ENCODE data around the gene NTN1.

The NTN1 gene

DNA sequence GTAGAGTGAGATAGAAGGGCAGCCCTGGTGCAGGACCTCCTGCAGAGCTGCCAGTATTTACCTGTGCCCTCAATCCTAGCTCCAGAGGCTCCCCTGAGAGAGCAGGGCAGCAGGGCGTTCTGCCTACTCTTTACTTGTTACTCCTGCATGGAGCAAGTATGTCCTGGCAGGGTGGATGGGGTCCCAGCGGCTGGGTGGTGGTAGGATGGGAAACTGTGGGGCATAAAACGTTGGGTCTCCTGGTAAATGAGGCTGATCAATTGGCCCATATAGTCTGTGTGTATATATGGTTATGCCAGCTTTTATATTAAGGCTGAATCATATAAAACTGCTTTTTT lies 192.0 kb downstream of the NTN1 start:
- DNase-seq, result no peak

DNA sequence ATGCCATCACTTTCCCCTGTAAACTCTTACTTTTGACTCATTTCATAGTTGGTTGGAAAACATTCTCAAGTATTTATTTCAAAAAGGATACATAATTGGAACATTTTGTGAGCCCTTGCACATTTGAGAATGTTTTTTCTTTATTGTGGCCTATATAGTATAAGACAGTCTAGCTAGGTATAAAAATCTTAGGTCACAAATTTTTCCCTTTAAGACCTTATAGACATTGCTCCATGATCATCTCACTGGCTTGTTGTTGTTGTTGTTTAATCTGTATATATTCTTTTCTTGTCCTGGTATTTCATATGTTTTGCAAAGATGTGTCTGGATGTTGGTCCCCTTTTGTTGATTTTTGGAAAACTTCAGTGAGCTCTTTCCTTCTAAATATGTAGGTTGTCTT lies 194.2 kb downstream of the NTN1 start:
- DNase-seq, result no peak

DNA sequence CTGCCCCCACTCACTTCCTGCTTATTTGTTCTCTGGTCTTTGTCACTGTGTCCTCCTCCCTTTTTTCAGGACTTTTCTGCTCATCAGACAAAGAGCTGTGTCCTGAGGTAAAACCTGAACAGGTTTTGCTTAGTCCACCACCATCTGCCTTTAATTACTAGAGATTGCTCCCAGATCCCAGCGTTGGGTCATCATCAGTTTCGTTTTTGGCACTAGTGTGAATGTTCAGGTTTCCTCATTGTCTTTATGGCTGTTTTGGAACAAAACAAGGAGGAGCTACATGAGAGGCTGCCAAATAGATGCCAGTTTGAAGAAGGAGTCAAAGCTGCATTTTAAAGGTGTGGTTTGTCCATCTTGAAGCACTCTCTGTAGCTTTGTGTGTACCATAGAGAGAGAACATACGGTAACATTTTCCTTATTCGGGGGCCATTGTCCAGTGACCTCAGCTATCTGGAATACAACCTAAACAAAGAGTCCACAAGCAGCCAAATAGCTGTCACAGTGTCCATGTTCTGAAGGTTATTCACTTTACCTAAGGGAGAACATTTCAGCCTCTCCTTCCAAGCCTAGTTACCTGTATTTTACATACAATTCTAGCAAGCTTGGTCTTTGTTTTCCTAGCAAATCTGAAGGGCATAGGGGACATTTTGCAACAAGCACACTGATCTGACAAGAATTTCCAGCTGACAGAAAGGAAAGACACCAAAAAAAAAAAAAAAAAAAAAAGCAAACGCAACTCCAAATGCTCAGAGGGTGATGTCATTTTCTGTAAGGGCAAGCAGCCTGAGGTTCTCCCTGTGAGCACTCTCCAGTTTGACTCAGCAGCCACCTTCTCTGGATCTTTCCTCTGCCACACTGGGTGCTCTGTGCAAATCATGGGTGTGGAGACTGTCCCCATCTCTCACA lies 196.1 kb downstream of the NTN1 start:
- no peak for DNase-seq

DNA sequence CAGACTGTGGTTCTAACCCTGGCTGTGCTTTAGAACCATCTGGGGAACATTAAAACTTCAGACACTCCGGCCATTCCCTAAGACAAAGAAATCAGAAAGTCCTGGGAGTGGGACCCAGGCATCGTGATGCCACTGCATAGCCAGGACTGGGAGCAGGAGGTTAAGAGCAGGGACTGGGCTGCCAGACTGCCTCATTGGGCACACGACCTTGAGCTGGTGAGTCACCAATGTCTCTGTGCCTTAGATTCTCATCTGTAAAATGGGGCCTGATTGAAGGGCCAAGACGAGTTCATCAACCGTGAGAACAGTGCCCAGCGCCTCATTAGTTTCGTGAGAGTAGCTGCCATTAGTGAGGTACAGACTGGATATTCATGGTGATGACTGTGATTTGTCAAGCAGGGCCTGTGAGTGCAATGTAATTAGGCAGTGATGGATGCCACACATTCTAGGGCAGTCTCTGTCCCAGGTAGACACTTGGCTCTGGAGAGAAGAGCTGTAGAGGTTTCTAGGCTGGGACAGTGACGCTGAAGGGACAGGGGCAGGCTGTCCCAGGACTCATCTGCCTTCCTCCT lies 196.8 kb downstream of the NTN1 start:
- DNase-seq, result no peak

DNA sequence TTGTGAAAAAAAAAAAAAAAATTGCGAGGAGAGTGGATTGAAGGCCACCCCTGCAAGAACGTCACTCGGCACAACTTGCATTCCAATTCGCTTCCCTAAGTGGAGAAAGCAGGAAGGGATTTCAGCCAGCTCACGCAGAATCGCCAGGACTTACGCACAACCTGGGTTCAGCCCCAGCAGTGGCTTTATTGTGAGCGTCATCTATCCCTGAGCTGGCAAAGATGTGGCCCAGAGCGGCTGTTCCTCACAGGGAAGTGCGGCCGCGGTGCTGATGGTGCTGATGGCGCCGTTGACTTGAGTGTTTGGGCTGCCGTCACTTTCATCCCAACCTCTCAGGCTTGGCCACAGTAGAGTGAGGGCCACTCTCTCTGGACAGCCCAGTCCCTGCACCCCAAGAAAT lies 197.6 kb downstream of the NTN1 start:
- no peak for DNase-seq

DNA sequence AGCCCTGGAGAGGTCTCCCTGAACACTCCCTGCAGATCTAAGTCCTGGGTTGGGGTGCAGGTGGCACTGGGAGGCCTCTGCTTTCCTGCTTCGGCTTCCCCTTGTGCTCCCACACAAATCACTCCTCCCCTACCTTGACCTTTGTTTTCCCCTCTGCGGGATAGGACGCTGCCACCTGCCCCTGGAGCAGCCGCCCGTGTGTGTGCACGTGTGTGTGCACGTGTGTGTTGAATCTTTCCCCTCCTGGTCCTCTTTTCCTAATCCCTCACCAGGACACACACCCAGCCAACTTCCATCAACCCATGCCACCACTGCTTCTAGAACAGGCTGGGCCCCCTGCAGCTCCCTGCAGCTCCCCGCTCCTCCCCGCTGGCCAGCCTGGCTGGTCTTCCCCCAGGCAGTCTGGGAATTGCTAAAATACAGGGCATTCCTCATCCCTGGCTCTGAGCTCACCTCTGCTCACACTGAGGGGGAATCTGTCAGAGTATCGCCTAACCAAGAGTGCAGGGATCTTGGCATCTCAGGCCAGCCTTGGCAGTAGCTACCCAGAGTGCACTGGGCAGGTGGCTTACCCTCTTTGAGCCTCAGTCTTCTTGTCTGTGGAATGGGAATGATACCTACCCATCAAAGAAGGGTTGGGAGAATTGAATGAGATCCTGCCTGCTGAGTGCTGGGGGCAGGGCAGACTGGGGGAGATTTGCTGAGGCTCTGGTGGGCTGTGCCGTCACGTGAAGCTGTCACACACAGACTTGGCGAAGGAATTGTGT lies 198.5 kb downstream of the NTN1 start:
- DNase-seq, result no peak

DNA sequence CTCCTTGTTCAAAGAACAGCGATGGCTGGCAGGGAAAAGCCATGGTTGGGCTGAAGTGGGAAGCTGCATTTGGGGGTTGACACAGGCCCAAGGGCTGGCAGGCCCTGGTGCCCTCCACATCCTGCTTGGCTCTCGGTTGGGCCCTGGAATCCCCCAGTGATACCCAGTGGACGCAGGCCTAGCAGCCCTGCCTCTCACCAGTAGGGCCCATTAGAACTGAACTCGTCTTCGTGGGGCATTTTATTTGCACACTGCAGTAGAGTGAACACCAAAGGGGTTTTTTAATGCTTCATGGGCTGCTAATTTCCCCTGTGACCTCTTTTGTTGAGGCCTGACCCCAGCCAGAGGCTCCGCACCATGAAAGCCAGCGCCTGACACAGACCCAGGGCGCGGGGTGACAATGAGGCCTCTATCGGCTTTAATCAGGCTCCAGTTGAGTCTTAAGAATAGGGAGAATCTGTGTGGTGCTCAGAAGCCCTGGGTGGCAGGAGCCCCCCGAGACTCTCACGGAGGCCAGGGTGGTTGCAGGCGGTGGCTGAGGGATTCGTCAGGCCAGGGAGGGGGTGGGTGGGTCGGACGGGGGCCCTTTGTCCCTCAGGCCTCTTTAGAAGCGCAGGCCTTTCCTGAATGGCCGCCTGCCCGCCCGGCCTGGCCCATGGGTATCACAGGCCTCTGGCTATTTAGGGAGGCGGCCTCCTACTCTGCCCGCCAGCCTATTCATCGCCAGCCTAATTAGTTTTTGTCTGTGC lies 199.3 kb downstream of the NTN1 start:
- no peak for DNase-seq

DNA sequence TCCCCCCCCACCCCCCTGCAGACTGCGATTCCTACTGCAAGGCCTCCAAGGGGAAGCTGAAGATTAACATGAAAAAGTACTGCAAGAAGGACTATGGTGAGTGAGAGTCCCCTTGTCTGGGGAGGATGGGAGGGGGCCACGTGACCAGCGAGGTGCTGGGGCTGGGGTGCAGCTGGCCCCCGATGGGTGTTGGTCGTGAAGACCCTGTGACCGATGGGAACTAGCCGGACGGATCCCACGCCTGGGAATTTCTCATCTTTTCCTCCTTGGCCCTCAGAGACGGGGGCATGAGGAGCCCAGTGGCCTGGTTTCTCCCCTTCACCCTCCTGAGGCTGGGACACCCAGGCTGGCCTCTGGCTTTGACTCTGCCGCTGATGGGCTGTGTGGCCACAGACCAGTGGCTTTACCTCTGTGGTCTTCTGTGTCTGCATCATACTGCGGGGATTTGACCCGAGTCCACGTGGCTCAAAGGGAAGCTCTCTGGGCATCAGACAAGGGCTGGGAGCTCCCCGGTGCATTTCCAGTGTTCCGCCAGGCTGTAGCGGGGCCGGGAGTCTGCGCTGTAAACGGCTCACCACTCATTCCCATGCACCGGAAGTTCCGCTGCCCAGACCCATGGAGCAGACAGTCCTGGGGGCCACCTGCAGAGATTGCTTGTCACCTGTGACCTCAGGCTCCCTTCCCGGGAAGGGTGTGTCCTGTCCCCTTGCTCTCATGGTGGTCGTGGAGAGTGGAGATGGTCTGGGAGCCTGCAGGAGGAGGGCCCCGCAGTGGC lies 200.0 kb downstream of the NTN1 start:
- no peak for DNase-seq

DNA sequence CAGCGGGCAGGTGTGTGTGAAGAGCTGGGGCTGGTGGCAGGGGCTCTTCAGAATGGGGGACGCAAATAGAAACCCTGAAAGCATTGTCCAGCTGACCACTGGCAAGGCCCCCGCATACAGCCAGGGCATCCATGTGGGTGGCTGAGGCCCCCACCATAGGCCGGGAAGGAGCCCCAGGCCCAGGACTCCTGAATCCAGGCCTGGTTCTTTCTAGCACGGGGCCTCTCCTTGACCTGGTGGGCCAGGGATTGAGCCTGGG lies 200.5 kb downstream of the NTN1 start:
- no peak for DNase-seq

DNA sequence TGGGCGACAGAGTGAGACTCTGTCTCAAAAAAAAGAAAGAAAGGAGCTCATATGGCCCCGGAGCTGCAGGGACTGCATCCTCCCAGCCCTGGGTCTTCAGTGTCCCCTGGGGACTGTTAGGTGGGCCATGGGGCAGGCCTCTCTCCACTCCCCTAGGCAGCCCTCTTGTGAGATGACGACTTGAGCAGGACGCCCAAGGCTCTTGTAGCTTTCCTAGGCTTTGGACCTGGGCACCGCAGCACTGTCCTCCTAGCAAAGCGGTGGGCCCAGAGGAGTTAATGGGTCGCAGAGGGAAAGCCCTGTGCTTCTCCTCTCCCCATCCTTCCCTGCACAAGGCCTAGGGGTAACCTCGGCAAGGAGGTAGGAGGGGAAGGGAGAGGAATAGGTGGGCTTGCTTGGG lies 202.2 kb downstream of the NTN1 start:
- no peak for DNase-seq

DNA sequence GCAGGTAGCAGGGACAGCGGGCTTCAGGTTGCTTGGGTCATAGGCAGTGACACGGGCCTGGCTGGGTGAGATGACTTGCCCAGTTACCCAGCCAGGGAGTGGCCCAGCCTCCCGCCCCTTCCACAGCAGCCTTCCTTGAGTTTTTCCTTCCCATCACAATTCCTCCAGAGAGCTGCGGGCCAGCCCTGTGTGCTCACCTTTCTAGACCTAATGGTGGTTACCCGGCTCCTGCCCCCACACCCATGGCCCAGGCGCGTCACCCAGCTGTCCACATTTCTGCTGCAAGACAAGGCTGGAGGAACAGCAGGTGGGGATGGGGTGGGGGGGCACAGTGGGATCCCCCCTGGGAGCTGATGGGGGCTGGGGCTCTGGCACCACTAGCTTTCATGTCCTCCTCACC lies 203.2 kb downstream of the NTN1 start:
- DNase-seq, result no peak

DNA sequence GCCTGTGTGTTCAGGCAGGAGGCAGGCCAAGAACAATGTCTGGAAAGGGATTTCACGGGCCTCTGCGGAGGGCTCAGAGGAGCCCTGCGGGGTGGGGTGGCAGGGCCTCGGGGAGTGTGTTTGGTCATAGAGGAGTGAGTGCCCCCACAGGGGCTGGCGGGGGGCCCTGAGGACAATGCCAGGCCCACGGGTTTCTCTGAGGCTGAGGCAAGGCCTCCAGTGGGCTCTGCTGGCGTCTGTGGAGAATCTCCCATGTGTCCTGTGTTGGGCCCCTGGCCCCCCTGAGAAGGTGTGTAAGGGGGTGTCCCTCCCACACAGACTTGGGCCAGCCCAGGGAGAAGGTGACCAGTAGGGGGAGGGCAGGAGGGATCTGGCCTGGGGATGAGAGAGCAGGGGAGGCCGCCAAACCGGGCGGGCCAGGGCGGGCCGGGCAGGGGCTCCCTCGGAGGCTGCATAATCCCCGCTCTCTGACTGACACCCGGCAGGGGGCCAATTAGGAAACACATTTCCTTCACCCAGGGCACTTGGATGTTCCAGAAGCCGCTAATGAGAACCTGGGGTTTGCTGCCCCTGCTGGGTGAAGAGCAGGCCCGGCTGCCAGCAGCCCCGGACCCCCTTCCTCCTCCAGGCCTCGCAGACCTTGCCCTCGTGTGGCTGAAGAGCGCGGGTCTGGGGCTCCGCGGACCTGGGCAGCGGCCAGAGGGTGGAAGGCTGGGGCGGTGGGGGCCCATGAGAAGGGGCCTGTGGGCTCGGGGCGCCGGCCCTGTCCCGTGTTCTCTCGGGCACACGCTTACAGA lies 204.2 kb downstream of the NTN1 start:
- peak in 1 of 51 donors; percentile 13 for DNase-seq

DNA sequence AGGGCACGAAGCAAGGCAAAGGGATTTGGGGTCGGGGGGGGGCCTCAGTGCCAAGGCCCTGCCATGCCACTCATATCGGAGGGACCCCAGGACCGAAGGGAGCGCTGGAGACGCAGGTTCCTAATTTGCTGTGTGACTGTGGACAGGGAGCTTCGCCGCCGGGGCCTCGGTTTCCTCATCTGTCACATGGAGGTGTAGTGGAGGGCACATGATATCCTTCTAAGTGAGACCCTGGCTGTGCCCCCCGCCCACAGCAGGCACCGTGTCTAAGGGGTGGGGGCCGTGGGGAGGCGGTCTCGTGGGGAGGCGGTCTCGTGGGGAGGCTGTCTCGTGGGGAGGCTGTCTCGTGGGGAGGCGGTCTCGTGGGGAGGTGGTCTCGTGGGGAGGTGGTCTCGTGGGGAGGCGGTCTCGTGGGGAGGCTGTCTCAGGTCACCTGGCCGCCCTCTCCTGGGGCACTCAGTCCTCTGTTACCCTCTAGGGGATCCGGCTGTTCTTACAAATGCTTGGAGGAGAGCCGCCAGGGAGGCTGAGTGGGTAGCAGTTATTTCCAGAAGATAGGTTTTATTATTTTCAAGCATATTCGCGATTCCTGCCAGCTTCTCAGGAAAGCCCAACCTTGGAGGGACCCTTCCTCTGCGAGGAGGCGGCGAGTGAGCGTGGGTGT lies 205.0 kb downstream of the NTN1 start:
- DNase-seq, result no peak

DNA sequence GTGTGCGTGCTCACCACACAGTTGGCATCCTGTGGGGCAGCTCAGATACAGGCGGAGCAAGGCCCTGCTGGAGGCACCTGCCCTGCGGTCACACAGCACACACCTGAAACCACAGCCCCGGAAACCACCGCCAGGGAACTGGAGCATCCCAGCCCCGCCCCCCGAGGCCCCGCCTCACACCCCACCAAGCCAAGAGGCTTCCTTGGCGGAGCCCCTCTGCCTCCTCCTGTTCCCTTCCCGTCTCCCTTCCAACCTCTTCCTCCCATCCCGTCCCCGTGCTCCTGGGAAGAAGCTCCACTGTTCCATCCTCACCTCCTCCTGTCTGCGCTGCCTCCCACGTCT lies 205.5 kb downstream of the NTN1 start:
- DNase-seq, result no peak

DNA sequence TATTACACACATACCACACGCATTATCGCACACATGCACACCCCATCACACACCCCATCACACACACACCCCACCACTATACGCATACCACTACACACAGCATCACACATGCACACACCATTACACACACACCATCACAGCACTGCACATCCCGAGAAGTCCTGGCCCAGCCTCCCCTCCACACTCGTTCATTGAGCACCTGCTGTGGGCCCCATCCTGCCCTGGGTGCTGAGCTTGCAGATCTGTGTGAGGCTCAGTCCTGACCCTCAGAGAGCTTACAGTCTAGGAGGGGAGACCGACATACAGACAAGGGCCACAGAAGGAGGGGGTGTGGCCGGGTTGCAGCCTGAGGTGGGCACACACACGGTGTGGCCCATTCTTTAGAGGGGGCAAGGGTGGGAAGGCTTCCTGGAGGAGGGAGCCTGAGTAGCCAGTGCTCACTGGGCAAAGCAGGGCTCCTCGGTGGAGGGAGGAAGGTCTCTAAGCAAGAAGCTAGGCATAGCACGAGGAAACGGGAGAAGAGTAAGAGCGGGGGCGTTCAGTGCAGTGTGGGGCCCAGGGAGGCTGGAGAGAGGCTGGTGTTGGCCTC lies 206.6 kb downstream of the NTN1 start:
- DNase-seq, result no peak

DNA sequence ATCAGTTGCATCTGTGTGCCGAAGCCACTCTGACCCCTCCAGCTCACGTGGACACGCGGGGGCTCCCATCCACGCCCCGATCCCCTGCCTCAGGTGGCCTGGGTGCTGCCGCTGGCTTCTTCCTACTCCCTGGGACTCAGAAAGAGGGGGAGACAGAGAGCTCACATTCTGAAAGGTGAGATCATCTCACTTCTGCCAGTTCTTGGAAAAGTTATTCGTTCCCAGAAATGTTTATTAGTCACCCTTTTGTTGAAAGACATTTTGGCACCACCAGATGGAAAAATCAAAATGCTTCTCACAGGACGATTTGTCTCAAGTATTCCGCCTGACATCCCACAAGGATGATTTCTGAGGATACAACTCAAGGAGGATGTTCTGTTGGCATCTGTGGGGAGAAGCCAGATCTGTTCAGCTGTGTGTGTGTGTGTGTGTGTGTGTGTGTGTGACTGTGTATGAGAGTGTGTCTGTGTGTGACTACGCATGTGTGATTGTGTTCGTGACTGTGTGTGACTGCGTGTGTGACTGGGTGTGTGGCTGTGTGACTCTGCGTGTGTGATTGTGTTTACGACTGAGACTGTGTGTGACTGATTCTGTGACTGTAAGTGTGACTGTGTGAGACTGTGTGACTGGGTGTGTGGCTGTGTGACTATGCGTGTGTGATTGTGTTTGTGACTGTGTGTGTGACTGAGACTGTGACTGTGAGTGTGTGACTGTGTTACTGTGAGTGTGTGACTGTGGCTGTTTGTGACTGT lies 207.3 kb downstream of the NTN1 start:
- DNase-seq, result peak in 1 of 51 donors; percentile 12

DNA sequence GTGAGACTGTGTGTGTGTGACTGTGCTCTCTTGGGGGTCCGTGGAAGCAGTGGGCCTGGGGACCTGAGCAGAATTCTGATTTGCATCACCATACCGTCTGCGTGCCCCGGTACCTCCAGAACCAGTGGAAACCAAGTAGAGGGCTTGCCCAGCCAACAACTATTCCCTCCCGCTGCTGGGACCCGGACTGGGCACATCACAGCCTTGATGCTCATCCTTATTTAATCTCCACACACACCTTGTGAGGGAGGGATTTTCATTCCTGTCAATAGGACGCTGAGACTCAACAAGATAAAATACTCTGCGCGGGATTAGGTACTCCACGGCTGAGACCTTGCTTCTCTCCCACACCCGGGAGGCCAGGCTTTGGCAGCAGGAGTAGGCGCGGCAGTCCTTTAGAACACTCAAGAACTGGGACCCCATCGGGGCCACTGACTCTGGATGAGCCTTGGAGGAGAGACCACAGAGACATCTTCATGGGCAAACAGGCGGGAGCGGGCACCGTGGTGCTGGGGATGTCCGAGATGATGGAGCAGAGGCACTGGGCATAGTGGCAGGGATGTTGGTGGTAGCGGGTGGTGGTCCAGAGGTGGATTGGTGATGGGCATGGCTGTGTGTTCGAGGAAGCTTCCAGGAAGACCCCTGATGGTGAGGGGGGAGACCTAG lies 208.0 kb downstream of the NTN1 start:
- no peak for DNase-seq

DNA sequence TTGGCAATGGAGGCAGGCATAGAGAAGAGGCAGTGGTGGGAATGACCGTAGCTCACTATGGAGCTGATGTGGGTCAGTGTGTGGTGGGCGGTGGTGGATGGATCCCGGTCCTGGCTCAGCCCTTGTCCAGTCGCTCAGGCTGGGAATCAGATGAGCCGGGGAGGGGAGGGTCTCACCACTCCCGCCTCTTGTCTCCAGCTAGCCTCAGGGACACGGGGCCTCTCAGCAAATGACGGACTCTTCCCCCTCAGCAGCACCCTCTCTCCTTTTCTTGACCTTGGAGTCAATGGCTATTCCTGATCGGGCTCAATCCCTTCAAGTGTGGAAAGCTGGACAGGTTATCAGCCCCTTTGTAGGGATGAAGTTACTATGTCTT lies 208.5 kb downstream of the NTN1 start:
- DNase-seq, result no peak

All from hypothalamus (tissue), 51 donors.